ENCODE measurements around the gene GJD4.

The GJD4 gene

DNA sequence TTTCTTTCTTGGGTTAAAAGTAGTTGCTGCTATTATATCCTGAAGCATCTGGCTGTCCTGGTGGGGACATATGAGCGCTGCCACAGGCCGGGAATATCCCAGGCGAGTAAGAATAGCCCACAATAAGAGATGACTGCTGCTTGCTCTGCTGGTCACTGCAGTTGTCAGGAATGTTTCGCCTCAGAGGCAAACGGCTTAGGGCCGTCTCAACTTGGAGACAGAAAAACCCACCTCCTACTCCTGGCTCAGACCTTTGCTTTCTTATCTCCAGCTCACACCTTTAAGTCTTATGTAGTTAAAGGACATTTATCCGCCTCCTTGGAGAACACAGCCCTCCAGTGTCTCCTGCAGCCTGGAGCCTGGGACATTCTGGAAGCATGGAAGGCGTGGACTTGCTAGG lies at the start of gene GJD4:
Gene GJD4 (plus strand): TSS at position 151 of the 400 bp plus-strand sequence. CDS start 227 bp downstream, at position 378.
- no peak for DNase-seq

DNA sequence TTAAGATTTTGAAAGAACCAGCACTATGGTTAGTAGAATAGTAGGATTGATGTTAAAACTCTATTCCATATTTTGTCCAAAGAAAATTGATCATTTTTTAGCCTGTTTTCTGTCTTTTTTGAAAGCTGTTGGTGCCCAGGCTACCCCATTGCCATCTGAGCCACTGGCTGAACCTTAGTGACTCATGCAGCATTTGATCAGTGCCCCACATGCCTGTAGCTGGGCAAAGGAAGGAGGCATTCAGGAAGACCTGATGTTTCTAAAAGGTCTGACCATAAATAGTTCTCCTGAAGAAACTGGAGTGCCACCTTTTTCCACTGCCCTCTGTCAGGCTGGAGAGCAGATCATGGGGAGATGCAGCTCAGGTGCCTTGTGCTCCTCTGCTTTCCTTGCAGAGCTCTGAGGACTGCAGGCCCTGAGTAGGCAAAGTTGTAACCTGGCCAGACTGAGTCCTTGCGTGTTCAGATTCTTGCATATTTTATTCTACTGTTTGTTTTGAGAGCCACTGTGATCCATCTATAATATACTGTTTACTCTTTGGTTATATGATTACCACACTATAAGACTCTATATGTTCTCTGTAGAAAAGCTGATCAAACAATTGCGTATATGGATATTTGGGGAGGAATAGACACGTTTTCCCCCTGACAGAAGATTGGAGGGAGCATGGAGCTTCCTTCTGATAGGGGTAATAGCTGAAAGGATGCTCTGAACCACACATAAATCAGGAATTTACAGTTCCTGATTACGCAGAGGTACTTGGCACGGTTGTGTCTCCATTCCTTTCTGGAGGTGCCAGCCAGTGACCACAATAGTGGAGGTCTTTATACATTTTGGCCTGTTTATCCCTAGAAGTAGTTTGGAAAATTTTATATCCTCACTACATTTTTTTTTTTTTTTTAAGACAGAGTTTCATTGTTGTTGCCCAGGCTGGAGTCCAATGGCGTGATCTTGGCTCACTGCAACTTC lies 48.9 kb upstream of the GJD4 start:
- no peak for DNase-seq

- DNase-seq, result no peak
Measured at GRCh38 chr10:35558276-35558675, 46.9 kb upstream of the GJD4 start.

- DNase-seq, result no peak
Measured at GRCh38 chr10:35559416-35559815, 45.7 kb upstream of the GJD4 start.

DNA sequence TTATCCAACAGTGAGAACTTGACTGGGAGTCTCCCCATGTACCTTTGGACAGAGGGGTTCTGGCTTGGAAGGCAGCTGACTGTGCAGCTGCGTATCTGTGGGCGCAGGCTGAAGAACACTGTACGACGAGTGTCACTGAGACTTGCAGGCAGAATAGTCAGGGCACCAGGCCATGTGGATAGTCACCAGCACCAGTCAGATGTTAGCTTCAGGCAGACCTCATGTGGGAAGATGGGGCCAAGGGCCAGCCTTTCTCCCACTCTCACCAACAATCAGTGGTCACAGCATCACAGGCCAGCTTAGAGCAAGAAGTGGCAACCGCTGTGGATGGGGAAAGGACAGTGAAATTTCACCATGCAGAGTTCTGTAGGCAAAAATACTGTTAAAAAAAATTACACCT lies 43.4 kb upstream of the GJD4 start:
- DNase-seq, result no peak

DNA sequence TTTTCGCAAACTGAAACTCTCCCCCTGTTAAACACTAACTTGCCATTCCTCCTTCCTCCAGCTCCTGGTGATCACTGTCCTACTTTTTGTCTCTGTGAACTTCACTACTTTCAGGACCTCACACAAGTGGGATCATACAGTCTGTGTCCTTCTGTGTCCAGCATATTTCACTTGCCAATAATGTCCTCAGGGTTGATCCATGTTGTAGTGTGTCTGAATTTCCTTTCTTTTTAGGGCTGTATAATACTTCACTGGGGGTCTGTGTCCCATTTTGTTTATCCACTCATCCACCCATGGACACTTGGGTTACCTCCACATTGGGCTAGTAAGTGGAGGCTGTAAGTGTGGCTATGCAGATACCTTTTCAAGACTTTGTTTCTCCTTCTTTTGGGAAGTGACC lies 42.7 kb upstream of the GJD4 start:
- DNase-seq, result no peak

DNA sequence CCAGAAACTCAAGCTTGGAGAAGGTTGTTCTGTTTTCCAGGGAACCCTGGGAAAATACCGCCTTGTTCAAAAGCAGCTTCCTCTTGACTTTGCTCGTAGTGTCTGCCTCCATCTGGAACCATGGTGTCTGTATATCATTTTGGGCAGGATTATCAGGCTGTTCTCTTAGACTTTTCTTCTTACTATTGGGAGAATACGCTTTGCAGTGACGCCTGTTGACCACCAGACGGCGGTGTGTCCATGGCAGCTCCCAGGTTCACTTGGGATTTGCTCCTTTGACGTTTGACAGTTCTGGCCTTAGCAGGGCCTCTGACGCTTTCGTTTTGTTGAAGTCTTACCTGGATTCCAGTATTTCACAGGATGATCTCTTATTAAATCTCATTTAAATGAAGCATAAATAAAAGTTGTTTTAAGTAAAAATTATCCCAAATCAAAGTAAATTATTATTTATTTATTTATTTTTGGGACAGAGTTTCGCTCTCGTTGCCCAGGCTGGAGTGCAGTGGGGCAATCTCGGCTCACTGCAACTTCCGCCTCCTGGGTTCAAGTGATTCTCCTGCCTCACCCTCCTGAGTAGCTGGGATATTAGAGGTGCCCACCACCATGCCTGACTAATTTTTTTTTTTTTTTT lies 41.8 kb upstream of the GJD4 start:
- DNase-seq, result no peak

- DNase-seq, result no peak
Measured at GRCh38 chr10:35564341-35564968, 40.7 kb upstream of the GJD4 start.

- no peak for DNase-seq
Measured at GRCh38 chr10:35565602-35566081, 39.5 kb upstream of the GJD4 start.

DNA sequence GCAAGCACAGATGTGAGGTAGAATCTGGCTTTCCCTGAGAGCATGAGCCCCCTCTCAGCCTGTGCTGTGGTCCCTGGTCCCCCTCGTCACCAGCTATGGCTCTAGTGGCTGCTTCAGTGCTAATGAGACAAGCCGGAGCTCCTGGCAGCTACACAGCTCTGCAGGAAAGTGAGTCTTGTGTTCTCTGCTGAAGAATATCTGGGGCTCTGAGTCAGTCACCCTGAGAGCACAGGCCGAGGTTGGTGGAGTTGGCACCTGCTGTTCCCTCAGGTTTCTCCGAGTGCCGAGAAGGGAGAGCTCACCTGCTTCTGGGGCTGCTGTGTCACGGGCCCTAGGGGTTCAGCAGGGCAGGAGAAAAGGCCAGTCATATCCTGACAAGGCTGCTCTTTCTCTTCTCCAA lies 37.2 kb upstream of the GJD4 start:
- DNase-seq, result no peak

DNA sequence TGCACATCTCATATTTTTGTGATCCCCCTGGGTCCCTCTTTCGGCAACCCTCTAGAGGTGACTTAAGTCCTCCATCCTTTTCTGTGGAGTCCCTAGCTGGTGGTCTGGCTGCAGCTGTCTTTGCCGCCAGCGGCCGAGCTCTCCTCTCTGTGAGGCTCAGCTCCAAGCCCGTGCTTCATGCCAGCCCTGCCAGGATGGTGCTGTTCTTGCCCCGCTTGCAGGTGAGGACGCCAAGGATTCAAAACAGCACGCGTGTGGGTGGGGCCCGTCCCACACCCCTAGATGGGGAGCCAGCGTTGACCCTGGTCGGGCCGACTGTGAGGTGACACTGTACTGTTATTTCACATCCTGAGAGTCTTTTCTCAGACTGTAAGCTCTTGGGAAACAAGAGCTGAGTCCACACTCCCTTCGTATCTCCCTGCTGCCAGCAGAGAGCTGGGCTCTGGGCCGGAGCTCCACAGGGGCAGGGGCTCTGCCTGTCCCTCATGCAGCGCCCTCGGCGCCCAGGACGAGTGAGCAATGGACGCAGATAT lies 36.6 kb upstream of the GJD4 start:
- DNase-seq, result no peak

DNA sequence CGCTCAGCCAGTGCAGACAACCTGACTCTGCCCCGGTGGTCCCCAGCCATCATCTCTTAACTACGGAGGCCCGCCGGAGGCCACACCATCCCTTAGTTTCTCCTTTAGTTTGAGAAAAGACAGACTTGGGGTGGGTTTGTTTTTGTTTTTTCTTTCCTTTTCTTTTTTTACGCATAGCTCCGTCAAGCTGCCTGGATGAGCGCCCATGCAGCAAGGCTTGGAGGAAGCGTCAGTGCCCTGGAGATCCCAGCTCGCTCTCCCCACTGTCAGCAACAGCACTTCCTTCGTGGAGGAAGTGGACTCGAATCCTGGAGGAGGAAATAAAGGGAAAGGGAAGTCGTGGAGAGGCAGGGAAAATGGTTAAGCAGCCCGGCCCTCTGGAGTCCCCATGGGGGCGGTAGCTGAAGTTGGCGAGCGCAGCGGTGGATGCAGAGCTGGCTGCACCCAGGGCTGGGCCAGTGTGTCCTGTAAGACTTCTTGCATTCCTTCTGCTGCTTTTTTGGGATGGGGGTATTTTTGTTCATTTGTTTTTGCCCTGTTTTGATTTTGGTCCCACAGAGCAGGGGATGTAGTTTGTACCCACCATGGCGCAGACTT lies 35.9 kb upstream of the GJD4 start:
- DNase-seq, result no peak

DNA sequence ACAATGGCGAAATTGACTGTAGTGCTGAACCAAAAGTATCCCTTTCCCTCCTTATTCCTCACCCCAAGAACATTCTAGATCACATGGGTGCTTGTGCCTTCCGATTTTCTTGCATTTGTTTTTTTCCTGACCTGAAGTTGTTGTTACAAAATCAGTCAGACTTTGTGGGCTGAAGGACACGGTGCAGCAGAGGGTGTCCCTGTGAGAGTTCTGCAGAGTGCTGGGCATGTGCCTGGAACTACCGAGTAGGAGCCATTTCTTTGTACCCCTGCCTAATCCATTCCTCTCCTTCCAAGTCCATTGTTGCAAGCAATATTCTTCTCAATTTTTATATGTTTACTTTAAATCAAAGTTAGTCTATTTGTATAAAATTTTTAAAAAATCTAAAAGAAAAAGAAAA lies 35.3 kb upstream of the GJD4 start:
- no peak for DNase-seq

- no peak for DNase-seq
Measured at GRCh38 chr10:35570397-35570796, 34.7 kb upstream of the GJD4 start.

DNA sequence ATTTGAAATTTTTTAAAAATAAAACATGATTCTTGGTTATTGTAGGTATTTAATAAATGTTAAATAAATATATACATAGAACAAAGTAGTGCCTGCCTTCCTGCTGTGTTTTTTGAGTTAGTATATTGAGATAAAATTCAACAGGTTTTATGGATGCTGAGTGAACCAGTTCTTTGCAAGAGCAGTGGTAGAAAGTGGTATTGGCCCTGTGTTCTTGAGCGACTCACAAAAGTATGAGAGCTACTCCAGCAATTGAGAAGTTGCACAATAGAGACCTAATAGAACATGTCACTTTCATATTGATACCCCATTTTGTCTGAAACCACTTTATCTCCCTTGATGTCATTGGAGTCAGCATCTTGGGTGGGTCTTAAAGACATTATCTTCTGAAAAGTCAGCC lies 32.6 kb upstream of the GJD4 start:
- no peak for DNase-seq

DNA sequence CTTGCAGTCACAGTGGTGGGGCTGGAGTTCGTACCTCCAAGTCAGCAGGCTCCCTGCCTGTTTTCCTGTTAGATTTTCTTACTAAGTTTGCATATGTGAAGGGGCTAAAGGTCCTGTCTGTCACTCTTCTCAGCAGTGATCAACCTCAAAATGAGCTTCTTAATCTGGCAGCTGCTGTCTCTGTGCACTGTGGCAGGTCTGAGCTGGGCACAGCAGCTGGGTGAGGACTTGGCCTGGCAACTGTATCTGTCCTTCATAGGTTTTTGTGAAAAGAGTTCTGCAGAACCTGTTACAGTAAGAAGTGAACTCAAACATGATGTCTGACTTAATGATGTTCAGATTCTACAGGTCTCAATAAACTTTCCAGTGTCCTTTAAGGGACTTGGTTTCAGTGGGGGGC lies 31.3 kb upstream of the GJD4 start:
- no peak for DNase-seq

GRCh38 chr10:35574924-35575352 lies 30.2 kb upstream of the GJD4 start:
- DNase-seq, result no peak

DNA sequence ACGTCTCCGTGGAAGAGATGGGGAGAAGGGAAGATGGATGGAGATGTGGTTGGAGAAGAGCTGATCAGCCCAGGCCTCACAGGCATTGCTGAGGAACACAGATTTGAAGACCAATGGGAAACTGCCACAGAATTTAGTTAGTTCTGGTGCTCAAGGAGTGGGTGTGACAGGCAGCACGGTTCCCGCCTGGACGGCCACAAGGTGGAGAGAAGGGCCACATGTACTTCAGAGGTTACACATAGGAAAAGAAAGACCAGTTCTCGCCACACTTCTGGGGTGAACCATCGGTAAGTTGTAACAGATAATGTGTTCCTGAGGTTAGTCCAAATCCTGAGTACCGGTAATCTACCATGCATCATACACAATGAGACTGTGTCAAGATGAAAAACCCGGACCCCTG lies 29.5 kb upstream of the GJD4 start:
- DNase-seq, result no peak

DNA sequence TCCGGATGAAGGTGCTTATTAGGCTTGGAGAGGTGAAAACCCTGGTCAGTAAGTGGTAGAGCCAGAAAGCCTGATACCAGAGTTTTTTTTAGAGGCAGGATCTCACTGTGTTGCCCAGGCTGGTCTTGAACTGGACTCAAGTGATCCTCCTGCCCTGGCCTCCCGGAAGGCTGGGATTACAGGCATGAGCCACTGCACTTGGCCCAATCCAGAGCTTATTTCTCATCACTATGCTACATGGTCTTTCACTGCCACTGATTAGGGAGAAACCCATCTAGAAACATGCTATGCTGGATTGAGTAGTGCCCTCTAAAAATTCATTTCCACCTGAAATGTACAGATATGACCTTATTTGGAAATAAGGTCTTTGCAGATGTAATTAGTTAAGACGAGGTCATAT lies 28.4 kb upstream of the GJD4 start:
- no peak for DNase-seq

GRCh38 chr10:35577926-35578617 lies 27.1 kb upstream of the GJD4 start:
- no peak for DNase-seq

DNA sequence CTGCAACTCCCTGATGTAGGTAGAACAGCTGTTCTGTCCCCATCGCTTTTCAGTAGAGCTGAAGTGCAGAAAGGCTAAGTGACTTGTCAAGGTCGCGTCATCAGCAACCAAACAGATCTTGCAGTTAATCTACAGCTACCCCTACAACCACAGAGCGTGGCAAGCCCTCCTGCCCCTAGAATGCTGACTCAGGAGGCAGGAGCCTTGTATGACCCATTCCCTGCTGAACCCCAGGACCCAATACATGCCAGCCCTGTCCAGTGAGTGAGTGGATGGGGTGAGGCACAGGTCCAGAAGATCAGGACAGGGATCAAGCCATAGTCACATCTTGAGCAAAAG lies 26.6 kb upstream of the GJD4 start:
- no peak for DNase-seq

GRCh38 chr10:35579116-35579515 lies 26.0 kb upstream of the GJD4 start:
- DNase-seq, result no peak
